ENCODE measurements around the gene LIPJ. TPM values are rescaled to one million over a fixed set of nuclear protein-coding genes. Genes with fewer than 3 reads are reported as not detected.

LIPJ gene
- total and polyA plus RNA-seq, 4 donors: 0.87 TPM; not detected in 3

- H3K9me3 ChIP-seq (ENCODE audit: control insufficient read depth, low read length): peaks cover 1% of the 10 kb centered on the region
- WGBS, 2 donors: 84 to 86% methylated on average over 18 of the region's 18 CpGs
- intact Hi-C loops (cut with DNase I): no loop called here
Measured at GRCh38 chr10:88616250-88616977, 29.9 kb downstream of the LIPJ start.

GRCh38 chr10:88617772-88618300 is 31.3 kb downstream of the LIPJ start:
- ATAC-seq (ENCODE audit: low FRiP score) (no peak), DNase-seq (no peak)
- Histone ChIP-seq H3K9me3 (ENCODE audit: control insufficient read depth, low read length) (peaks cover 1% of the 10 kb centered on the region), H3K4me3 (ENCODE audit: low read length in 2 of 2) (no peak overlapping the region), H3K36me3 (ENCODE audit: control insufficient read depth in 1 of 2, insufficient read depth in 2 of 2, low read length in 1 of 2) (no peaks in the 10 kb centered on the region), H3K27me3 (ENCODE audit: control insufficient read depth in 1 of 2, insufficient read depth in 2 of 2, low read length in 1 of 2) (no peaks in the 10 kb centered on the region), H3K27ac (ENCODE audit: low read depth in 1 of 2, low read length in 2 of 2) (no peak overlapping the region), H3K4me1 (ENCODE audit: control insufficient read depth in 1 of 2, insufficient read depth in 2 of 2, low read length in 2 of 2) (no peaks in the 10 kb centered on the region)
- 84 to 88% methylated on average over 1 of the region's 1 CpG for WGBS, 2 donors
- intact Hi-C loops (cut with DNase I): no loop called here

More at GRCh38 chr10:88616250-88616977, 29.9 kb downstream of the LIPJ start:
- no peaks in the 10 kb centered on the region for H3K27me3 ChIP-seq (ENCODE audit: control insufficient read depth in 1 of 2, insufficient read depth in 2 of 2, low read length in 1 of 2)
- DNase-seq (peak in 1 of 2 donors; percentile 35), ATAC-seq (ENCODE audit: low FRiP score) (no peak)
- no peak overlapping the region for H3K27ac ChIP-seq (ENCODE audit: low read depth in 1 of 2, low read length in 2 of 2)
- H3K4me3 ChIP-seq (ENCODE audit: low read length in 2 of 2): no peak overlapping the region
- no peaks in the 10 kb centered on the region for H3K4me1 ChIP-seq (ENCODE audit: control insufficient read depth in 1 of 2, insufficient read depth in 2 of 2, low read length in 2 of 2)
- H3K36me3 ChIP-seq (ENCODE audit: control insufficient read depth in 1 of 2, insufficient read depth in 2 of 2, low read length in 1 of 2): no peaks in the 10 kb centered on the region

GRCh38 chr10:88618496-88618895 is 31.9 kb downstream of the LIPJ start:
- intact Hi-C loops (cut with DNase I): no loop called here
- ATAC-seq (ENCODE audit: low FRiP score): no peak

GRCh38 chr10:88620441-88620840 is 33.9 kb downstream of the LIPJ start:
- intact Hi-C loops (cut with DNase I): no loop called here
- ATAC-seq (ENCODE audit: low FRiP score) (no peak), DNase-seq (no peak)
- Histone ChIP-seq H3K27ac (ENCODE audit: low read depth in 1 of 2, low read length in 2 of 2) (no peak overlapping the region), H3K9me3 (ENCODE audit: control insufficient read depth, low read length) (peaks cover 1% of the 10 kb centered on the region), H3K4me1 (ENCODE audit: control insufficient read depth in 1 of 2, insufficient read depth in 2 of 2, low read length in 2 of 2) (no peaks in the 10 kb centered on the region), H3K27me3 (ENCODE audit: control insufficient read depth in 1 of 2, insufficient read depth in 2 of 2, low read length in 1 of 2) (no peaks in the 10 kb centered on the region), H3K36me3 (ENCODE audit: control insufficient read depth in 1 of 2, insufficient read depth in 2 of 2, low read length in 1 of 2) (no peaks in the 10 kb centered on the region), H3K4me3 (ENCODE audit: low read length in 2 of 2) (no peak overlapping the region)
- 70 to 72% methylated on average over 1 of the region's 1 CpG for WGBS, 2 donors

More at GRCh38 chr10:88618496-88618895, 31.9 kb downstream of the LIPJ start:
- no peak for DNase-seq
- Histone ChIP-seq H3K27ac (ENCODE audit: low read depth in 1 of 2, low read length in 2 of 2) (no peak overlapping the region), H3K9me3 (ENCODE audit: control insufficient read depth, low read length) (peaks cover 1% of the 10 kb centered on the region), H3K4me3 (ENCODE audit: low read length in 2 of 2) (no peak overlapping the region), H3K36me3 (ENCODE audit: control insufficient read depth in 1 of 2, insufficient read depth in 2 of 2, low read length in 1 of 2) (no peaks in the 10 kb centered on the region), H3K27me3 (ENCODE audit: control insufficient read depth in 1 of 2, insufficient read depth in 2 of 2, low read length in 1 of 2) (no peaks in the 10 kb centered on the region), H3K4me1 (ENCODE audit: control insufficient read depth in 1 of 2, insufficient read depth in 2 of 2, low read length in 2 of 2) (no peaks in the 10 kb centered on the region)
- 69 to 82% methylated on average over 1 of the region's 1 CpG for WGBS, 2 donors

GRCh38 chr10:88623835-88624234 is 37.3 kb downstream of the LIPJ start:
- intact Hi-C loops (cut with DNase I): no loop called here
- Histone ChIP-seq H3K4me3 (ENCODE audit: low read length in 2 of 2) (no peak overlapping the region), H3K36me3 (ENCODE audit: control insufficient read depth in 1 of 2, insufficient read depth in 2 of 2, low read length in 1 of 2) (no peaks in the 10 kb centered on the region), H3K27ac (ENCODE audit: low read depth in 1 of 2, low read length in 2 of 2) (no peak overlapping the region), H3K27me3 (ENCODE audit: control insufficient read depth in 1 of 2, insufficient read depth in 2 of 2, low read length in 1 of 2) (no peaks in the 10 kb centered on the region), H3K9me3 (ENCODE audit: control insufficient read depth, low read length) (peaks cover 1% of the 10 kb centered on the region), H3K4me1 (ENCODE audit: control insufficient read depth in 1 of 2, insufficient read depth in 2 of 2, low read length in 2 of 2) (no peaks in the 10 kb centered on the region)
- WGBS, 2 donors: 74 to 86% methylated on average over 2 of the region's 2 CpGs
- no peak for DNase-seq
- ATAC-seq (ENCODE audit: low FRiP score): no peak

GRCh38 chr10:88624840-88625239 is 38.3 kb downstream of the LIPJ start:
- intact Hi-C loops (cut with DNase I): no loop called here
- Histone ChIP-seq H3K4me1 (ENCODE audit: control insufficient read depth in 1 of 2, insufficient read depth in 2 of 2, low read length in 2 of 2) (no peaks in the 10 kb centered on the region), H3K36me3 (ENCODE audit: control insufficient read depth in 1 of 2, insufficient read depth in 2 of 2, low read length in 1 of 2) (no peaks in the 10 kb centered on the region), H3K27ac (ENCODE audit: low read depth in 1 of 2, low read length in 2 of 2) (no peak overlapping the region), H3K4me3 (ENCODE audit: low read length in 2 of 2) (no peak overlapping the region), H3K9me3 (ENCODE audit: control insufficient read depth, low read length) (peaks cover 1% of the 10 kb centered on the region), H3K27me3 (ENCODE audit: control insufficient read depth in 1 of 2, insufficient read depth in 2 of 2, low read length in 1 of 2) (no peaks in the 10 kb centered on the region)
- ATAC-seq (ENCODE audit: low FRiP score): no peak
- no peak for DNase-seq

- no peaks in the 10 kb centered on the region for H3K4me1 ChIP-seq (ENCODE audit: control insufficient read depth in 1 of 2, insufficient read depth in 2 of 2, low read length in 2 of 2)
- no peak overlapping the region for H3K4me3 ChIP-seq (ENCODE audit: low read length in 2 of 2)
- H3K9me3 ChIP-seq (ENCODE audit: control insufficient read depth, low read length): peaks cover 2% of the 10 kb centered on the region
- DNase-seq: no peak
- ATAC-seq (ENCODE audit: low FRiP score): no peak
- no peaks in the 10 kb centered on the region for H3K36me3 ChIP-seq (ENCODE audit: control insufficient read depth in 1 of 2, insufficient read depth in 2 of 2, low read length in 1 of 2)
- intact Hi-C loops (cut with DNase I): no loop called here
- 26 to 38% methylated on average over 2 of the region's 2 CpGs for WGBS, 2 donors
- H3K27ac ChIP-seq (ENCODE audit: low read depth in 1 of 2, low read length in 2 of 2): no peak overlapping the region
- H3K27me3 ChIP-seq (ENCODE audit: control insufficient read depth in 1 of 2, insufficient read depth in 2 of 2, low read length in 1 of 2): no peaks in the 10 kb centered on the region
Measured at GRCh38 chr10:88640186-88640585, 53.6 kb downstream of the LIPJ start.

GRCh38 chr10:88642209-88642608 is 55.6 kb downstream of the LIPJ start:
- Histone ChIP-seq H3K36me3 (ENCODE audit: control insufficient read depth in 1 of 2, insufficient read depth in 2 of 2, low read length in 1 of 2) (no peaks in the 10 kb centered on the region), H3K27ac (ENCODE audit: low read depth in 1 of 2, low read length in 2 of 2) (no peak overlapping the region), H3K4me3 (ENCODE audit: low read length in 2 of 2) (no peak overlapping the region), H3K27me3 (ENCODE audit: control insufficient read depth in 1 of 2, insufficient read depth in 2 of 2, low read length in 1 of 2) (no peaks in the 10 kb centered on the region), H3K9me3 (ENCODE audit: control insufficient read depth, low read length) (peaks cover 2% of the 10 kb centered on the region), H3K4me1 (ENCODE audit: control insufficient read depth in 1 of 2, insufficient read depth in 2 of 2, low read length in 2 of 2) (no peaks in the 10 kb centered on the region)
- ATAC-seq (ENCODE audit: low FRiP score) (no peak), DNase-seq (no peak)
- intact Hi-C loops (cut with DNase I): no loop called here
- WGBS, 2 donors: 84 to 91% methylated on average over 6 of the region's 6 CpGs

- Histone ChIP-seq H3K4me3 (ENCODE audit: low read length in 2 of 2) (no peak overlapping the region), H3K27me3 (ENCODE audit: control insufficient read depth in 1 of 2, insufficient read depth in 2 of 2, low read length in 1 of 2) (no peaks in the 10 kb centered on the region), H3K36me3 (ENCODE audit: control insufficient read depth in 1 of 2, insufficient read depth in 2 of 2, low read length in 1 of 2) (no peaks in the 10 kb centered on the region), H3K9me3 (ENCODE audit: control insufficient read depth, low read length) (no peaks in the 10 kb centered on the region), H3K27ac (ENCODE audit: low read depth in 1 of 2, low read length in 2 of 2) (no peak overlapping the region), H3K4me1 (ENCODE audit: control insufficient read depth in 1 of 2, insufficient read depth in 2 of 2, low read length in 2 of 2) (no peaks in the 10 kb centered on the region)
- no peak for DNase-seq
- no peak for ATAC-seq (ENCODE audit: low FRiP score)
- intact Hi-C loops (cut with DNase I): no loop called here
Measured at GRCh38 chr10:88642963-88643362, 56.4 kb downstream of the LIPJ start.
